Measurements from ENCODE around the gene PIP4P1.
"Not testable (repeated sequence)": the region's sequence is repeated elsewhere in the genome, so short reads cannot be mapped to it uniquely, and the experiment has no call there.

Gene PIP4P1

GRCh38 chr14:20476776-20477175, 15.5 kb upstream of the PIP4P1 start:
- DNase-seq (ENCODE audit: low spot score) = no peak

GRCh38 chr14:20472536-20473169, 11.4 kb upstream of the PIP4P1 start:
- no peak for DNase-seq (ENCODE audit: low spot score)

GRCh38 chr14:20470603-20470901, 9.3 kb upstream of the PIP4P1 start:
- DNase-seq (ENCODE audit: low spot score) = no peak

- peak; percentile 68 for DNase-seq (ENCODE audit: low spot score)
Observed at GRCh38 chr14:20469890-20470602, 8.8 kb upstream of the PIP4P1 start.

GRCh38 chr14:20469242-20469889, 8.1 kb upstream of the PIP4P1 start, which contains the start of gene PNP:
TSS of gene PNP (plus strand) at chr14:20469406. CDS start at chr14:20469525, 119 bp downstream.
- DNase-seq (ENCODE audit: low spot score) = peak; percentile 92

- DNase-seq (ENCODE audit: low spot score) = no peak
Observed at GRCh38 chr14:20468764-20469241, 7.6 kb upstream of the PIP4P1 start.

GRCh38 chr14:20460458-20461224, 593 bp downstream of the PIP4P1 start:
- DNase-seq (ENCODE audit: low spot score) = peak; percentile 42

GRCh38 chr14:20458031-20458789, 3.0 kb downstream of the PIP4P1 start:
- no peak for DNase-seq (ENCODE audit: low spot score)

- no peak for DNase-seq (ENCODE audit: low spot score)
Observed at GRCh38 chr14:20456971-20457370, 4.3 kb downstream of the PIP4P1 start.

- no peak for DNase-seq (ENCODE audit: low spot score)
Observed at GRCh38 chr14:20455355-20456300, 5.6 kb downstream of the PIP4P1 start.

GRCh38 chr14:20454516-20455354, 6.5 kb downstream of the PIP4P1 start, which contains the start of the genes APEX1 and OSGEP:
TSS of gene APEX1 (plus strand) at chr14:20455226. CDS start at chr14:20455646, 420 bp downstream.
TSS of gene OSGEP (minus strand) at chr14:20454812. CDS start at chr14:20454683, 129 bp downstream.
- peak; percentile 99 for DNase-seq (ENCODE audit: low spot score)

- DNase-seq (ENCODE audit: low spot score) = not testable (repeated sequence)
Observed at GRCh38 chr14:20452831-20453230, 8.4 kb downstream of the PIP4P1 start.

GRCh38 chr14:20446889-20447288, 14.3 kb downstream of the PIP4P1 start:
- DNase-seq (ENCODE audit: low spot score) = no peak

GRCh38 chr14:20443650-20444049, 17.6 kb downstream of the PIP4P1 start:
- not testable (repeated sequence) for DNase-seq (ENCODE audit: low spot score)

- DNase-seq (ENCODE audit: low spot score) = no peak
Observed at GRCh38 chr14:20441461-20441860, 19.8 kb downstream of the PIP4P1 start.

- DNase-seq (ENCODE audit: low spot score) = no peak
Observed at GRCh38 chr14:20440882-20441281, 20.4 kb downstream of the PIP4P1 start.

- no peak for DNase-seq (ENCODE audit: low spot score)
Observed at GRCh38 chr14:20440465-20440864, 20.8 kb downstream of the PIP4P1 start.

- DNase-seq (ENCODE audit: low spot score) = no peak
Observed at GRCh38 chr14:20438664-20439063, 22.6 kb downstream of the PIP4P1 start.

- no peak for DNase-seq (ENCODE audit: low spot score)
Observed at GRCh38 chr14:20436363-20436755, 24.9 kb downstream of the PIP4P1 start.

All from LoVo (cell line).